GM19238 (cell line): Measurements from ENCODE around the gene LIX1L.
"Not testable (repeated sequence)": the region's sequence is repeated elsewhere in the genome, so short reads cannot be mapped to it uniquely, and the experiment has no call there.

ENCODE experiments used
- DNase-seq: peaks from one replicate; pipeline ENCODE4 v3.0.0; 2011; ENCODE audit warnings: low spot score; ENCODE audit not compliant: insufficient read length

LIX1L gene

GRCh38 chr1:145936247-145936646 is 21.6 kb downstream of the LIX1L start:
- DNase-seq: no peak

GRCh38 chr1:145935708-145936107 is 22.1 kb downstream of the LIX1L start:
- no peak for DNase-seq

GRCh38 chr1:145932522-145933009 is 25.3 kb downstream of the LIX1L start:
- DNase-seq: not testable (repeated sequence)

GRCh38 chr1:145927916-145928643 is 29.7 kb downstream of the LIX1L start:
- DNase-seq: no peak

GRCh38 chr1:145927063-145927886 is 30.5 kb downstream of the LIX1L start, which contains the start of gene RBM8A:
RBM8A (minus strand) TSS chr1:145927484; CDS start chr1:145927426, 58 bp downstream.
- DNase-seq: peak; percentile 67

GRCh38 chr1:145926686-145927062 is 31.1 kb downstream of the LIX1L start:
- DNase-seq: no peak

- no peak for DNase-seq
These were observed 35.6 kb downstream of the LIX1L start for GRCh38 chr1:145922266-145922665.

GRCh38 chr1:145920297-145920696 is 37.5 kb downstream of the LIX1L start:
- DNase-seq: not testable (repeated sequence)

- no peak for DNase-seq
These were observed 38.6 kb downstream of the LIX1L start for GRCh38 chr1:145918992-145919939.

- DNase-seq: peak; percentile 86
These were observed 39.4 kb downstream of the LIX1L start, which contains the start of gene PEX11B for GRCh38 chr1:145918144-145918991. PEX11B (minus strand) TSS chr1:145918717; CDS start chr1:145918688, 29 bp downstream.

- DNase-seq: no peak
These were observed 40.2 kb downstream of the LIX1L start for GRCh38 chr1:145917595-145917994.

GRCh38 chr1:145916745-145917144 is 41.1 kb downstream of the LIX1L start:
- no peak for DNase-seq

- DNase-seq: no peak
These were observed 45.6 kb downstream of the LIX1L start for GRCh38 chr1:145912128-145912641.

GRCh38 chr1:145908653-145909052 is 49.2 kb downstream of the LIX1L start:
- DNase-seq: no peak

- no peak for DNase-seq
These were observed 50.7 kb downstream of the LIX1L start for GRCh38 chr1:145906954-145907753.

GRCh38 chr1:145901312-145902021 is 56.4 kb downstream of the LIX1L start:
- no peak for DNase-seq

GRCh38 chr1:145898756-145899155 is 59.1 kb downstream of the LIX1L start:
- DNase-seq: no peak

GRCh38 chr1:145897969-145898368 is 59.8 kb downstream of the LIX1L start:
- DNase-seq: no peak
